SK-N-SH treated with all-trans-retinoic acid at 6 μM for 48 hours (cell line): ENCODE measurements around the gene RPS6KA1.

Experiments
- ATAC-seq: fragments of 200-7000 bp; cut with Tn5 transposase; 3 replicates; pipeline ENCODE4 v1.9.1; 2020; ENCODE audit warnings: mild to moderate bottlenecking, moderate library complexity
- ARNTL ChIP-seq: fragments of 450-650 bp; formaldehyde crosslinking; IDR thresholded peaks from 2 replicates; pipeline ENCODE4 v1.5.0; 2020; ENCODE audit warnings: low read depth, mild to moderate bottlenecking, moderate library complexity, borderline replicate concordance
- BACH2 ChIP-seq: fragments of 250-450 bp; sonication (Bioruptor Pico); IDR thresholded peaks from 2 replicates; pipeline ENCODE4 v1.9.0; 2021; ENCODE audit warnings: mild to moderate bottlenecking, borderline replicate concordance
- CSDC2 ChIP-seq: fragments of 250-450 bp; sonication (Bioruptor Pico); IDR thresholded peaks from 2 replicates; pipeline ENCODE4 v1.5.0; 2020; ENCODE audit warnings: mild to moderate bottlenecking, moderate library complexity
- ESRRG ChIP-seq: fragments of 250-450 bp; sonication (Bioruptor Pico); IDR thresholded peaks from 2 replicates; pipeline ENCODE4 v1.6.1; 2021; ENCODE audit warnings: mild to moderate bottlenecking
- GLIS3 ChIP-seq: fragments of 250-450 bp; sonication (Bioruptor Pico); IDR thresholded peaks from 2 replicates; pipeline ENCODE4 v1.5.0; 2020; ENCODE audit warnings: mild to moderate bottlenecking, moderate library complexity
- ISL1 ChIP-seq: fragments of 250-450 bp; sonication (Bioruptor Pico); IDR thresholded peaks from 2 replicates; pipeline ENCODE4 v2.1.2; 2022; ENCODE audit warnings: mild to moderate bottlenecking, moderate library complexity
- OSR1 ChIP-seq: fragments of 250-450 bp; sonication (Bioruptor Pico); IDR thresholded peaks from 2 replicates; pipeline ENCODE4 v1.8.0; 2022; ENCODE audit warnings: moderate library complexity, mild to moderate bottlenecking, inconsistent platforms
- PPARA ChIP-seq: fragments of 250-450 bp; sonication (Bioruptor Pico); IDR thresholded peaks from 2 replicates; pipeline ENCODE4 v1.5.0; 2020; ENCODE audit warnings: mild to moderate bottlenecking, borderline replicate concordance
- RARB ChIP-seq: fragments of 250-450 bp; sonication (Bioruptor Pico); IDR thresholded peaks from 2 replicates; pipeline ENCODE4 v1.8.0; 2021; ENCODE audit warnings: mild to moderate bottlenecking, moderate library complexity
- SNAI2 ChIP-seq: fragments of 250-450 bp; sonication (Bioruptor Pico); IDR thresholded peaks from 2 replicates; pipeline ENCODE4 v1.5.0; 2020; ENCODE audit warnings: mild to moderate bottlenecking, moderate library complexity
- TCF4 ChIP-seq: fragments of 250-450 bp; sonication (Bioruptor Pico); IDR thresholded peaks from 2 replicates; pipeline ENCODE4 v1.8.0; 2021; ENCODE audit warnings: mild to moderate bottlenecking, moderate library complexity, borderline replicate concordance
- ZC3H10 ChIP-seq: fragments of 250-450 bp; sonication (Bioruptor Pico); IDR thresholded peaks from 2 replicates; pipeline ENCODE4 v1.5.1; 2021; ENCODE audit warnings: mild to moderate bottlenecking, moderate library complexity
- ZFP3 ChIP-seq: fragments of 250-450 bp; sonication (Bioruptor Pico); IDR thresholded peaks from 2 replicates; pipeline ENCODE4 v1.5.0; 2020; ENCODE audit warnings: mild to moderate bottlenecking, moderate library complexity
- ZFP30 ChIP-seq: fragments of 450-650 bp; formaldehyde crosslinking; IDR thresholded peaks from 2 replicates; pipeline ENCODE4 v1.5.0; 2022; ENCODE audit warnings: mild to moderate bottlenecking, moderate library complexity
- ZNF565 ChIP-seq: fragments of 450-650 bp; formaldehyde crosslinking; conservative IDR thresholded peaks from 2 replicates; pipeline ENCODE4 v1.5.0; 2020; ENCODE audit warnings: low read depth, mild to moderate bottlenecking, moderate library complexity
- ZNF70 ChIP-seq: fragments of 450-650 bp; formaldehyde crosslinking; IDR thresholded peaks from 2 replicates; pipeline ENCODE4 v1.5.0; 2020; ENCODE audit warnings: mild to moderate bottlenecking, moderate library complexity
- ZNF8 ChIP-seq: fragments of 450-650 bp; formaldehyde crosslinking; IDR thresholded peaks from 2 replicates; pipeline ENCODE4 v1.5.0; 2020; ENCODE audit warnings: mild to moderate bottlenecking, moderate library complexity
- TF ChIP-seq, protein P1 (sequence below): fragments of 250-450 bp; sonication (Bioruptor Pico); IDR thresholded peaks from 2 replicates; pipeline ENCODE4 v1.5.0; 2020; ENCODE audit warnings: mild to moderate bottlenecking, moderate library complexity
- TF ChIP-seq, protein P2 (sequence below): fragments of 250-450 bp; sonication (Bioruptor Pico); IDR thresholded peaks from 2 replicates; pipeline ENCODE4 v1.8.0; 2021; ENCODE audit warnings: low read depth, mild to moderate bottlenecking, moderate library complexity, borderline replicate concordance
- TF ChIP-seq, protein P3 (sequence below): fragments of 250-450 bp; sonication (Bioruptor Pico); IDR thresholded peaks from 2 replicates; pipeline ENCODE4 v1.5.1; 2020; ENCODE audit warnings: low read depth, mild to moderate bottlenecking, moderate library complexity
- TF ChIP-seq, protein P4 (sequence below): fragments of 250-450 bp; sonication (Bioruptor Pico); IDR thresholded peaks from 2 replicates; pipeline ENCODE4 v1.5.1; 2021; ENCODE audit warnings: mild to moderate bottlenecking, moderate library complexity

RPS6KA1 gene

DNA sequence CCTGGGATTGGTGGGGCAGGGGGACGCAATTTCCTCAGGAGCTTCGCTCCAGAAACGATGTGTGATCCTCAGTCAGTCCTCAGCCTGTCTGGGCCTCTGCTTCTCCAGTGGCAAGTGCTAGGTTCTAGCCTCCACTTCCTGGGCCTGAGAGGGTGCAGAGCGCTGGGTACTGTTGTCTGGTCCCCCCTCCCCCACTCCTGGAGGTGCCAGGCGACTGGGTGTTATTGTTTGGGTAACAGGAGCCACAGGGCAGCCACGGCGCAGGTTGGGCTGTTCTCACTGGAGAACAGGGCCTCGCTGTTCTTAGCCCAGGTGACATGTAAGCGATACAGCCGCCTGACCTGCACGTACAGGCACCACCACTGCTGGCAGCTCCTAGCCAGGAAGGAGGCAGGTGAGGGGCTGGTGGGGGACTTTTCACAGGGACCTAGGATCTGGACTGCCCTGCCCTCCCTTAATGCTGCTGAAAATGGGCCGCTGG, 2.1 kb downstream of the RPS6KA1 start:
- TF ChIP-seq PPARA (CRISPR knock-in tag) (no peak), CSDC2 (CRISPR knock-in tag) (no peak), BACH2 (CRISPR knock-in tag) (no peak), ZNF565 (no peak)
- TF ChIP-seq, protein P1, sequence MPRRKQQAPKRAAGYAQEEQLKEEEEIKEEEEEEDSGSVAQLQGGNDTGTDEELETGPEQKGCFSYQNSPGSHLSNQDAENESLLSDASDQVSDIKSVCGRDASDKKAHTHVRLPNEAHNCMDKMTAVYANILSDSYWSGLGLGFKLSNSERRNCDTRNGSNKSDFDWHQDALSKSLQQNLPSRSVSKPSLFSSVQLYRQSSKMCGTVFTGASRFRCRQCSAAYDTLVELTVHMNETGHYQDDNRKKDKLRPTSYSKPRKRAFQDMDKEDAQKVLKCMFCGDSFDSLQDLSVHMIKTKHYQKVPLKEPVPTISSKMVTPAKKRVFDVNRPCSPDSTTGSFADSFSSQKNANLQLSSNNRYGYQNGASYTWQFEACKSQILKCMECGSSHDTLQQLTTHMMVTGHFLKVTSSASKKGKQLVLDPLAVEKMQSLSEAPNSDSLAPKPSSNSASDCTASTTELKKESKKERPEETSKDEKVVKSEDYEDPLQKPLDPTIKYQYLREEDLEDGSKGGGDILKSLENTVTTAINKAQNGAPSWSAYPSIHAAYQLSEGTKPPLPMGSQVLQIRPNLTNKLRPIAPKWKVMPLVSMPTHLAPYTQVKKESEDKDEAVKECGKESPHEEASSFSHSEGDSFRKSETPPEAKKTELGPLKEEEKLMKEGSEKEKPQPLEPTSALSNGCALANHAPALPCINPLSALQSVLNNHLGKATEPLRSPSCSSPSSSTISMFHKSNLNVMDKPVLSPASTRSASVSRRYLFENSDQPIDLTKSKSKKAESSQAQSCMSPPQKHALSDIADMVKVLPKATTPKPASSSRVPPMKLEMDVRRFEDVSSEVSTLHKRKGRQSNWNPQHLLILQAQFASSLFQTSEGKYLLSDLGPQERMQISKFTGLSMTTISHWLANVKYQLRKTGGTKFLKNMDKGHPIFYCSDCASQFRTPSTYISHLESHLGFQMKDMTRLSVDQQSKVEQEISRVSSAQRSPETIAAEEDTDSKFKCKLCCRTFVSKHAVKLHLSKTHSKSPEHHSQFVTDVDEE = no peak
- TF ChIP-seq, protein P2, sequence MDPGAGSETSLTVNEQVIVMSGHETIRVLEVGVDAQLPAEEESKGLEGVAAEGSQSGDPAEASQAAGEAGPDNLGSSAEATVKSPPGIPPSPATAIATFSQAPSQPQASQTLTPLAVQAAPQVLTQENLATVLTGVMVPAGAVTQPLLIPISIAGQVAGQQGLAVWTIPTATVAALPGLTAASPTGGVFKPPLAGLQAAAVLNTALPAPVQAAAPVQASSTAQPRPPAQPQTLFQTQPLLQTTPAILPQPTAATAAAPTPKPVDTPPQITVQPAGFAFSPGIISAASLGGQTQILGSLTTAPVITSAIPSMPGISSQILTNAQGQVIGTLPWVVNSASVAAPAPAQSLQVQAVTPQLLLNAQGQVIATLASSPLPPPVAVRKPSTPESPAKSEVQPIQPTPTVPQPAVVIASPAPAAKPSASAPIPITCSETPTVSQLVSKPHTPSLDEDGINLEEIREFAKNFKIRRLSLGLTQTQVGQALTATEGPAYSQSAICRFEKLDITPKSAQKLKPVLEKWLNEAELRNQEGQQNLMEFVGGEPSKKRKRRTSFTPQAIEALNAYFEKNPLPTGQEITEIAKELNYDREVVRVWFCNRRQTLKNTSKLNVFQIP (CRISPR knock-in tag) = no peak
- no peak for ATAC-seq

DNA sequence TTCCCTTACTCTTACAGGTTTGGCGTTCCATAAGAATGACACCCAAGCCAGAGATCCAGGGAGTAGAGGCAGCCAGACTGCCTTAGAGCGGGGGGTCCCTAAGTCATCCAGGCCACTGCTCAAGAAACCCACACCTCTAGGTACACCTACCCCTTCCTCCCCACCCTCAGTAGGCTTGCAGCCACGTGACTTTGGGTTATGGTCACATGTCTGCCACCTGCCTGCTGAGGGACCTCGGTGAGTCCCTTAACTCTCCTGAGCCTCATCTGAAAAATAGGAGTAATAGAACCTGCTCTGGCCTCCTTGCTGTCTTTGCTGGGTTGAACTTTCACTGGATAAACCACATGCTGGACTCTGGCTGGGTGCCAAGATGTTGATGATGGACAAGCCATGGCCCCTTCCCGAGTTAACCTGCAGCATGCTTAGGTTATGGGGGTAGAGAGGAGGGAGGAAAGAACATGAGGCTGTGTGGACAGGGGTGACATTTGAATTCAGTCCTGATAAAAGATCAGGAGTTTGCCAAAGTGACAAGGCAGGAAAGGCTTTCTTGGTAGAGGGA, 4.5 kb downstream of the RPS6KA1 start:
- no peak for TF ChIP-seq ESRRG (CRISPR knock-in tag)
- TF ChIP-seq RARB (CRISPR knock-in tag) = no peak
- TF ChIP-seq ZFP30 (CRISPR knock-in tag) = no peak
- TF ChIP-seq ISL1 (CRISPR knock-in tag) = no peak
- TF ChIP-seq GLIS3 = no peak
- ATAC-seq = no peak

DNA sequence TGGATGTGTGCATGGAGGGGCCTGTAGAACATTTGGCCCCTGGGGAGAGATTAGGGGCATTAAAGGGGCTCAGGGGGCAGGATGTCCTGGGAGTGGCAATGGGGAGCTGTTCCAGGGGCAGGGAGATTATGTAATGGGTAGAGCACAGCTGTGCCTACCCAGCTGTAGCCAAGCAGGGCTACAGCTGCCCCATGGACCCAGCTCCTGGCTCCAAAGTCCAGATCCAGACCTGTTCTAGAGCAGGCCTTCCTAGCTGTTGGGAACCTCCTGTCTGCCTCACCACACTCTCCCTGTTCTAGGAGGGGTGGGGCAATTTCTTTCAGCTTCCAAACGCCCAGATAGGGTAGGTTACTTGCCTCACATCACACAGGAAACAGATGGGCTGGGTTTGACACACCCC, 5.6 kb downstream of the RPS6KA1 start:
- TF ChIP-seq GLIS3 (no peak), PPARA (CRISPR knock-in tag) (no peak), BACH2 (CRISPR knock-in tag) (no peak), TCF4 (CRISPR knock-in tag) (no peak), ZFP30 (CRISPR knock-in tag) (no peak), CSDC2 (CRISPR knock-in tag) (no peak), OSR1 (CRISPR knock-in tag) (no peak), ZNF565 (no peak), ARNTL (CRISPR knock-in tag) (no peak), ZC3H10 (CRISPR knock-in tag) (no peak), SNAI2 (CRISPR knock-in tag) (no peak)
- TF ChIP-seq, protein P2 (CRISPR knock-in tag) = no peak
- TF ChIP-seq, protein P1 = no peak
- TF ChIP-seq, protein P3, sequence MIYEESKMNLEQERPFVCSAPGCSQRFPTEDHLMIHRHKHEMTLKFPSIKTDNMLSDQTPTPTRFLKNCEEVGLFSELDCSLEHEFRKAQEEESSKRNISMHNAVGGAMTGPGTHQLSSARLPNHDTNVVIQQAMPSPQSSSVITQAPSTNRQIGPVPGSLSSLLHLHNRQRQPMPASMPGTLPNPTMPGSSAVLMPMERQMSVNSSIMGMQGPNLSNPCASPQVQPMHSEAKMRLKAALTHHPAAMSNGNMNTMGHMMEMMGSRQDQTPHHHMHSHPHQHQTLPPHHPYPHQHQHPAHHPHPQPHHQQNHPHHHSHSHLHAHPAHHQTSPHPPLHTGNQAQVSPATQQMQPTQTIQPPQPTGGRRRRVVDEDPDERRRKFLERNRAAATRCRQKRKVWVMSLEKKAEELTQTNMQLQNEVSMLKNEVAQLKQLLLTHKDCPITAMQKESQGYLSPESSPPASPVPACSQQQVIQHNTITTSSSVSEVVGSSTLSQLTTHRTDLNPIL (CRISPR knock-in tag) = no peak
- no peak for ATAC-seq

DNA sequence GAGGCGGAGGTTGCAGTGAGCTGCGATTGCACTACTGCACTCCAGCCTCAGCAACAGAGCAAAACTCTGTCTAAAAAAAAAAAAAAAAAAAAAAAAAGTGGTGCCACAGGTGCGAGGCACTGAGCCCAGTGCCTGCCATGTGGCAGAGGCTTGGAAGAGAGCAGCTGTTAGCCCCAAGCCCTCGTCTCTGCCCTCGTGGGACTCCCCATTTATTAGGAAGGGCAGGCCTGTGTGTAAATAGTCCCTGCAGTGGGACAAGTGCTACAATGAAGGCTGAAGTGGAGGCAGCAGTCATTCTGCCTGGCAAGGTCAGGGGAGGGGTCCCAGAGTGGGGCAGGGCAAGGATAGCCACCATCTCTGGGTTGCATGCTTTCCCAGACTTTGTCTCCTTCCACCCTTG, 6.5 kb downstream of the RPS6KA1 start:
- ATAC-seq = no peak
- TF ChIP-seq ZFP3 (CRISPR knock-in tag) (no peak), SNAI2 (CRISPR knock-in tag) (no peak), ZNF70 (no peak), BACH2 (CRISPR knock-in tag) (no peak), CSDC2 (CRISPR knock-in tag) (no peak), ZFP30 (CRISPR knock-in tag) (no peak), ZNF8 (CRISPR knock-in tag) (no peak), GLIS3 (no peak)
- TF ChIP-seq, protein P1 = no peak
- TF ChIP-seq, protein P4, sequence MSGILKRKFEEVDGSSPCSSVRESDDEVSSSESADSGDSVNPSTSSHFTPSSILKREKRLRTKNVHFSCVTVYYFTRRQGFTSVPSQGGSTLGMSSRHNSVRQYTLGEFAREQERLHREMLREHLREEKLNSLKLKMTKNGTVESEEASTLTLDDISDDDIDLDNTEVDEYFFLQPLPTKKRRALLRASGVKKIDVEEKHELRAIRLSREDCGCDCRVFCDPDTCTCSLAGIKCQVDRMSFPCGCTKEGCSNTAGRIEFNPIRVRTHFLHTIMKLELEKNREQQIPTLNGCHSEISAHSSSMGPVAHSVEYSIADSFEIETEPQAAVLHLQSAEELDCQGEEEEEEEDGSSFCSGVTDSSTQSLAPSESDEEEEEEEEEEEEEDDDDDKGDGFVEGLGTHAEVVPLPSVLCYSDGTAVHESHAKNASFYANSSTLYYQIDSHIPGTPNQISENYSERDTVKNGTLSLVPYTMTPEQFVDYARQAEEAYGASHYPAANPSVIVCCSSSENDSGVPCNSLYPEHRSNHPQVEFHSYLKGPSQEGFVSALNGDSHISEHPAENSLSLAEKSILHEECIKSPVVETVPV = no peak
